Ramos (cell line): Measurements from ENCODE around the gene PIF1.

ENCODE experiments used
- in situ Hi-C: fragments of 300-500 bp; cut with MboI; formaldehyde crosslinking; loops from one replicate; pipeline ENCODE4 v1.14.3; 2022; ENCODE audit warnings: low sequenced_read_pairs; ENCODE audit not compliant: unreplicated experiment

The PIF1 gene, protein sequence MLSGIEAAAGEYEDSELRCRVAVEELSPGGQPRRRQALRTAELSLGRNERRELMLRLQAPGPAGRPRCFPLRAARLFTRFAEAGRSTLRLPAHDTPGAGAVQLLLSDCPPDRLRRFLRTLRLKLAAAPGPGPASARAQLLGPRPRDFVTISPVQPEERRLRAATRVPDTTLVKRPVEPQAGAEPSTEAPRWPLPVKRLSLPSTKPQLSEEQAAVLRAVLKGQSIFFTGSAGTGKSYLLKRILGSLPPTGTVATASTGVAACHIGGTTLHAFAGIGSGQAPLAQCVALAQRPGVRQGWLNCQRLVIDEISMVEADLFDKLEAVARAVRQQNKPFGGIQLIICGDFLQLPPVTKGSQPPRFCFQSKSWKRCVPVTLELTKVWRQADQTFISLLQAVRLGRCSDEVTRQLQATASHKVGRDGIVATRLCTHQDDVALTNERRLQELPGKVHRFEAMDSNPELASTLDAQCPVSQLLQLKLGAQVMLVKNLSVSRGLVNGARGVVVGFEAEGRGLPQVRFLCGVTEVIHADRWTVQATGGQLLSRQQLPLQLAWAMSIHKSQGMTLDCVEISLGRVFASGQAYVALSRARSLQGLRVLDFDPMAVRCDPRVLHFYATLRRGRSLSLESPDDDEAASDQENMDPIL

DNA sequence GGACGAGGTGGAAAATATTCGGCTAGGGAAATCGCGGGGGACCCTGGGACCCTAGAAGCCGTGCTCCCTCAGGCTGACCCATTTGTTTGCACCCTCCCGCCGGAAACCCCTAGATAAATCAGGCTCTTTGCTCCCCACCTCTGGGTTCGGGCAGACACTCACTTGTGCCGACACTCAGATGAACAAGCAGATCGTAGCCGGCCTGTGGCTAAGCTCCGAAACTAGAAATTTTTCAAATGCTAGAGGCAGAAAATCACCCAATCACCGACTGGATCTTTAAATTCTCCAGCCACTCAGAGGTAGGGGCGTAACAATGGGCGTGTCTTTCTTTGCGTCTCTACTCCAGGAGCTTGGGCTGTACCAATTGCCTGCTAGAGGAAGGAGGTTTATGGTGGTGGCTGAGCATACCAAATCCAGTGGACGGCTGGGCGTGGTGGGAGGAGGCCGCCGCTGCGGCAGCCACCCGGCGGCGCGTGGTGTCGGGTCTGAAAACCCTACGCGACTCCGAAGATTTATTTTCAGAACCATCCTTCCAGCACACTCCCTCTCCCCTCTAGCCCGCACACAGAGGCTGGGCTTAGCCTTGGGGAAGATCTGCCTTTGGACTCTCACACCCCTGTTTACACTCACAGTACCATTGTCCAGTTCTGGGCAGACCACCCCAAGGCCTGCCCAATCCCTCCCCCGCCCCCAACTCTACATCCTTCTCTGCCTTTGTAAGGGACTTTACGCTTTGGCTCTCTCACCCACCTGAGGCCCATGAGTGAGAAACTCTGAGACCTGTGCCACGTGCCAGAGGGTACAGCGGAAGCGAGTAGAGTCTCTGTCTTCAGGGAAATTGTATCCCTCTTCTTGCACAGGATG, at the start of gene PIF1:
Gene PIF1 (minus strand): TSS at position 217 of the 864 bp plus-strand sequence. CDS start 1,312 bp downstream, outside the sequence.
- in situ Hi-C loops = loop anchor here (5.0 kb wide), 1 partner anchor 67 kb away; no protein-coding TSS in a partner anchor

DNA sequence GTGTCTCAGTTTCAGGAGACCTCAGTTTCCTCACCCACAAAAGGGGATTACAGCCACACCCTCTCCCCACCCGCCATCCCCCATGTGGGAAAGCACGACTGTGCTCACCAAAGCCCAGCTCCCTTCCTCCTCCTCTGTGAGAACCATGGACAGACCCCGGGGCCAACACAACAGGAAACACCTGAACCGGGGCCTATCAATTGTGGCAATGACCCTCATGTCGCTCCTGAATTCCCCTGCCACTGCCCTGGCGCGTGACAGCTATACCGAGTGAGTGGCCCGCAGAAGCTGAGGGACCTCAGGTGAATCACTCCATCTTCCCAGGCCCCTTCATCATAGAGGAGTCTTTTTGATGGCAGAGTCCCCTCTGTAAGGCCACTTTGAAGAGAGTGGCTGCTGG, 44.9 kb upstream of the PIF1 start:
- in situ Hi-C loops = no loop called here

DNA sequence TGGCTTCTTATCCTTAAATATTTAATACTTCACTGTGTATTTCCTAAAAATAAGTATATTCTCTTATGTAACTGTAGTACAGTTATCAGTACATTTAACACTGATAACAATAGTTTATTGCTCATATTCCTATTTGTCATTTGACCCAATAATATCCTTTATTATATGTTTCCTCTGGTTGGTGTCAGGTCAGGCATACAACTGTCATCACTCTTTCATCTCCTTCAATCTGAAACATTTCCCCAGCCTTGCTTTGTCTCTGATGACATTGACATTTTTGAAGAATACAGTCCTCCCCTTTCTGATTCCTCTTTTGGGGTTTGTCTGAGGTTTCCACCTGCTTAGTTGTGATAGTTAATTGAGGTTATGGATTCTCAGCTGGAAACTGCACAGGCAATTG, 44.1 kb upstream of the PIF1 start:
- in situ Hi-C loops = no loop called here

DNA sequence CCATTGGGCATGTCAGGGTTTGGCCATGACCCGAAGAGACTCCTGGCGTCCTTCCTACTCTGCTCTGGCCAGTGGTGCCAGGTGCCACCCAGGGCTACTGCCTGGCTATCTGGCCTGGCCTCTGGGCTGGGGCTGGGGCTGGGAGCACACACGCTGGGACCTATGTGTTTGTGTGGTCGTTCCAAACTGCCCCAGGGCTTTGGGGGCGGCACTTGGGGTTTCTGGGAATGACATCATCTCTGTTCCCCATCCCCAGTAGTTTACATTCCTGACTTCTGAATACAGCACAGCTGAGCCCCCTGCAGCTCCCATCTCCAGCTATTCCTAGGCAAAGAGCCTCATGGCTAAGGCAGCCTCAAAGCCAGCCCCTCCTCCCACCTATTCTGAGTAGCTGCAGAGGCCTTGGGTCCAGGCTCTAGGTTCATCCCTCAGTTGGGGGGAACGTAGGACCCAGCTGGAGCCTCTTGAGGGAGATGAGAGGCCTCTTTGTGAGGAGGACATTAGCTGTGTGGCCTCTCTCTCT, 40.6 kb upstream of the PIF1 start:
- in situ Hi-C loops = no loop called here

DNA sequence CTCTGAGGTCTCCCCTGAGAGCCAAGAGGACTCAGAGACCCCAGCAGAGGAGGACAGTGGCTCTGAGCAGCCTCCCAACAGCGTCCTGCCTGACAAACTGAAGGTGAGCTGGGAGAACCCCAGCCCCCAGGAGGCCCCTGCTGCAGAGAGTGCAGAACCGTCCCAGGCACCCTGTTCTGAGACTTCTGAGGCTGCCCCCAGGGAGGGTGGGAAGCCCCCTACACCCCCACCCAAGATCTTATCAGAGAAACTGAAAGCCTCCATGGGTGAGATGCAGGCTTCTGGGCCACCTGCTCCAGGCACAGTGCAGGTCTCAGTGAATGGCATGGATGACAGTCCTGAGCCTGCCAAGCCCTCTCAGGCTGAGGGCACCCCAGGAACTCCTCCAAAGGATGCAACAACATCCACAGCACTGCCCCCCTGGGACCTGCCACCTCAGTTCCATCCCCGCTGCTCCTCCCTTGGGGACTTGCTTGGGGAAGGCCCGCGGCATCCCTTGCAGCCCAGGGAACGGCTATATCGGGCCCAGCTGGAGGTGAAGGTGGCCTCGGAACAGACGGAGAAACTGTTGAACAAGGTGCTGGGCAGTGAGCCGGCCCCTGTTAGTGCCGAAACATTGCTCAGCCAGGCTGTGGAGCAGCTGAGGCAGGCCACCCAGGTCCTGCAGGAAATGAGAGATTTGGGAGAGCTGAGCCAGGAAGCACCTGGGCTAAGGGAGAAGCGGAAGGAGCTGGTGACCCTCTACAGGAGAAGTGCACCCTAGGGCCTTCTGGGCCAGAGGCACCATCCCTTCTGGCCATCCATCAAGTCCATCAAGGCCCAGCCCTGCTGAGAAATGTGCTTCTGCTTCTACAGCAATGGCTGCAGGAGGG, 39.9 kb upstream of the PIF1 start:
- in situ Hi-C loops = no loop called here

DNA sequence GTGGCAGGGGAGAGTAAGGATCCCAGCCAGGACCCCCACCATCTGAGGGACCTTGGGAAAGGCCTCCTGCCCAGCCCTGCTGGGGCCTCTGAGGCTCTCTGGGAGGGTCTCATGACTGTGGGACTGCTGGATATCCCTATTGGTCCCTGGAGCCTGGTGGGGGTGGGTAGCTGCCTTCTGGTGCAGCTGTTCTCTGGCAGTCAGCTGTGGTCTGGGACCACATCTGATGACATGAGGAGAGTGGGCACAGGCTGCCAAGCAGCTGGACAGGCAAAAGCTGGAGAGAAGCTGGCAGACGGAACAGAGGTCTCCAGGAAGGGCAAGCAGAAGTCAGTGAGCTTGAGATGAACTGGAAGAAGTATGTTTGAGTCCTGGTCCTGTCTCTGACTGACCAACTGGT, 38.6 kb upstream of the PIF1 start:
- in situ Hi-C loops = no loop called here

DNA sequence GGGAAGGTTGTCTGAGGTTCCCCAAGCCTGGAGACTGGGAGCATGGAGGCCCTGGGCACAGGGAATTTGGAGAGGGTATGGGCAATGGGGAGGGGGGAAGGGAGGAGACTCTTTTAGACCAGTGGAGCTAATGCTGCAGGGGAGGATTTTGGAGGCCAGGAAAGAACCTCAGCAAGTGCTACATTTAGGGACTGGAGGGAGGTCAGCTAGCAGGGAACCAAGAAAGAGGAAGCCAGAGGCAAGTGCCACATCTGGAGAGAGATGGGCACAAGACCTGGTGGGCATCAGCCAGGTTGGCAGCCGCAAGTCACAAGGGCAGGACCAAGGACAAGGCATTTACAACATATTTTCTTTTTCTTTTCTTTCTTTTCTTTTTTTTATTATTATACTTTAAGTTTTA, 37.0 kb upstream of the PIF1 start:
- in situ Hi-C loops = no loop called here

DNA sequence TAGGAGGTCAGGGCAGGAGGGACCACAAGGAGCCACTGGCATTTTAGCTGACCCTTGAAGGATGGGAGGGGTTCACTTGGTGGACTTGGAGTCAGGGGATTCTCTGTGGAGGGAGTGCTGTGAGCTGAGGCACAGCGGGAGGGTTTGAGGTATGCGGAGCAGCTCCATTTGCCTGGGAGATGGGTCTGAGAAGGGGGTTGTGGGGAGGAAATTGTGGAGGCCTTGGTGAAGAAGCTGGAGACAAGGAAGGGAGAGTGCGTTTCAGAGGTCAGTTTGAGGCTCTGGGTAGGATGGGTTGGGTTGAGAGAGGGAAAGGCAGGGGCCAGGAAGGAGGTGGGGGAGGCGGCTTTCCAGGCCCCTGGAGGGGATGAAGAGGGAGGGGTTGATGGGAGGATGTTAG, 36.5 kb upstream of the PIF1 start:
- in situ Hi-C loops = no loop called here

DNA sequence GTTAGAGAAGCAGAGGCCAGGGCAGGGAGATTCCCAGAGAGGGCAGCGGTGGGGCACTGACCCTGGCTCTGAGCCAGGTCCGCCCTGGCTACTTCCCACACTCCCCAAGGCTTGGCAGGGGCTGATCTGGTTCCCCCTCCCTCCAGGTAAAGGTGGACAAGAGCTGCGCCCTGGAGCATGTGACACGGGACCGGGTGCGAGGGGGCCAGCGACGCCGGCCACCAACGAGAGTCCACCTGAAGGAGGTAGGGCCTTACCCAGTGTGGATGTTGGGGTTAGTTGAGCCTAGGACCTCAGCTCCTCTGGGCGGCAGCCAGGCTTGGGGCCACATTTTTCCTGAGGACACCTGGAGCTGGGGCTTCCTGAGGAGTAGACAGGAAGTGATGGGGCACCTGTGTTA, 35.9 kb upstream of the PIF1 start:
- in situ Hi-C loops = no loop called here

DNA sequence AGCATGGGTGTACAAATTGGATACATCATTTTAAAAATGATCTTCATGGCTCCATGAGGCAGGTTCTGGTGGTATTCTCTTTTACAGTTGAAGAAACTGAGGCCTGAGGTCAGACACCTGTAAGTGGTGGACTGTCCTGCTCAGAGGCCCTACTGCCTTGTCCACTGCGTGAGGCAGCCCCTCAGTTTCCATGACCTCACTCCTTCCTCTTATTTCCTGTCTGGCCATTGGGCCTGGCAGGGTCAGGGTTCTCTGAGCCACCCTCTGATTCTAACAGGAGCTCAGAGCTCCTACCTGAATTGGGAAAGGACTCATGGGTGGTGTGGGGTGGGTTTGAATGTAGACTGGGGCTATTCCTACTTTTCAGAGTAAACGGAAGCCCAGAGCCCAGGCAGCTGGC, 33.8 kb upstream of the PIF1 start:
- in situ Hi-C loops = no loop called here

DNA sequence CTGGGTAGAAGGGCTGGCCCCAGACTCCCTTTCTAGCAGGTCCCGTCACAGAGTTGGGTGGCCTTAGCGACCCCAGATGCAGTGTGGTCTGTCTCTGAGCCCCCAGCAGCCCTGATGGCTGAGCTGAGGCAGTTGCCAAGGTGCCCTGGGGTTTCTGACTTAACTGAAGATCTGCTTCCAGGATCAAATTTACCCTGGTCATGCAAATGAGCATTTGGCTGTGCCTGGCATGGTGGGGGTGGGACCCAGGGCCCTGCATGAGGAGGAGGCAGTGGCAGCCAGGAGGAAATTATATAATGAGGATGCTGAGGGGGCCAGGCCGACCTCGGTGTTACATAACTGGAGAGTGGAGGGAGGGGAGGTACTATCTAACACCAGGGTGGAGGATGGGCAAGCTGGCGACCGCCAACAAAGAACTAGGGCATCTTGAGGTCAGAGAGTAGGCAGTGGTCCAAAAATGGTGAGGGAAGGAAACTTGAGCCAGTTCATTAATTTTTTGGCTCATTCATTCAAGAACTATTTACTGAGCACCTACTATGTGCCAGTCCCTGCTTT, 32.7 kb upstream of the PIF1 start:
- in situ Hi-C loops = no loop called here

DNA sequence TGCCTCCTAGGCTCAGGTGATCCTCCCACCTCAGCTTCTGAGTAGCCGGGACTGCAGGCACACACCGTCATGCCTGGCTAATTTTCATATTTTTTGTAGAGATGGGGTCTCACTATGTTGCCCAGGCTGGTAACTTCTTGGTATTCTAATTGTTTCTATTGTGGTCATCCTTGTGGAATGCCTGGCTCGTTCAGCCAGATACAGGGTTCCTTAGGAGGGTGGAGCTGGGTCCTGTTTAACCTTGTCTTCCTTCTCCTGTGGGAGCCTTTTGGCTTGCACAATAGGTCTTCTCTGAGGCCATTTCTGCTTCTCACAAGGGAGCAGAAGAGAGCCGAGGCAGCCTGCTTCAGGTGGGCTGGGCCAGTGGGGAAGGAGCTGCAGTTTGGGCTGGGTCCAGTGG, 32.0 kb upstream of the PIF1 start:
- in situ Hi-C loops = no loop called here

DNA sequence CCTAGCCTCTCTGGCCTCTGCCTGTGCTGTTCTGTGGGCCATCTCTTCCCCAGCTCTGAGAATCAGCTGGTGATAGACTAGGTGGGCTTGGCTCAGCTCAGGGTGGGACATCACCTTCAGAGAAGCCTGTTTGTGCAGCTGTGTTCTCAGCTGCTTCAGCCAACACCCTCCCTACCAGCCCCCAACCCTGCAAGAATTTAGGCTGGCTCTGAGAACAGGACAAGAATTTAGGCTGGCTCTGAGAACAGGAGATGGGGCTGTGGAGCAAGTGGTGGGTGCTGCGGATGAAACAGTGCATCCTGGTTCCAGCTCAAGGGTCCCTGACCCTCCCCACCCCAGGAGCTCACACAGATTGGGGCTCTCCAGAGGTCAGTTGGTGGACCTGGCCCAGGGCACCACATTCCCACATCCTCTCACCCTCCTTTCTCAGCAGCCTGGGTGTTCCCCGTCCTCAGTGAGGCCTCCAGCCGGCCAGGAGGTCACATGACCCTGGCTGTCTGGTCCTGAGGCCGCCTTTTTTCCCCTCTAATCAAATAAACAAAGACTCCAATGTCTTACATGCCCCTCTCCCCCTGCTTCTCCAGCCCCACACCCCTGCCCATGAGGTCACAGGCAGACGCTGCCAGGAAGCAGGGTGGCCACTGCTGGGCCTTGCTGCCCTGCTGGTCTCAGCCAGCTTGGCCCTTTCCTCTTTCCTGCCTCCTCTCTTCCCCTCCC, 31.1 kb upstream of the PIF1 start:
- in situ Hi-C loops = no loop called here

DNA sequence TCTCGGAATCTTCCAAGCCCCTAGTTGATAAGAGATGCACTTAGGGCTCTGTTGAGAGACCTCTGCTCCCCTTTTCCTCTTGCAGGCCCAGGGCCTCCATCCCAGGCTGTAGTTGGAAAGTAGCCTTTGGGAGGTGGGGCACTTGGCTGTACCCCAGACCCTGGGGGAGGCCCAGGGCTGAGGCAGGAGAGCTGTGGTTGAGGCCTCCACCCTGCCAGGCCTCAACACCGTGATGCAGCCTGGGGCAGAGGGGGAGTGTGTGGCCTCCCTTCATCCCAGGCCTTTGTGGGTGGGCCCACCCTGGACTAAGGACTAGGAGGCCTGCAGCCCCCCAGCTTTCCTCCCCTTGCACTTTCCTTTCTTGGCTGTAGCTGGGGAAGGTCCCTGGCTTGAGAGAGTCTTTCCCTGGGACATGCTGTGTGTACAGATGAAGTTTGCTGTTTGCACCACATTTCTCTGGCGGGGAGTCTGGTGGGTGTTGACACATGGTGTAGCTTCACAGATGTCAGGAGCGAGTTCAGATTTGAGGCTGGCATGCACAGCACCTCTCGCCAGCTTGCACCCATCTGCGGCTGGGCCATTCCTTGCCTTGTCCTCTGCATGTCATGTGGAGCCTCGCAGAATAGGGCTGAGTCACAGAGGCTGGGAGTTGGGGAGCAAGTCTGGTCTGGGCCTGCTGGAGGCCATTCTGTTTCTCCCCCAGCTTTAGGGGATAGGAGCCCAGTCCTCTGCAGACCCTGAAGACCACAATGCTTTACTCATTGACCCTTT, 29.9 kb upstream of the PIF1 start:
- in situ Hi-C loops = no loop called here

DNA sequence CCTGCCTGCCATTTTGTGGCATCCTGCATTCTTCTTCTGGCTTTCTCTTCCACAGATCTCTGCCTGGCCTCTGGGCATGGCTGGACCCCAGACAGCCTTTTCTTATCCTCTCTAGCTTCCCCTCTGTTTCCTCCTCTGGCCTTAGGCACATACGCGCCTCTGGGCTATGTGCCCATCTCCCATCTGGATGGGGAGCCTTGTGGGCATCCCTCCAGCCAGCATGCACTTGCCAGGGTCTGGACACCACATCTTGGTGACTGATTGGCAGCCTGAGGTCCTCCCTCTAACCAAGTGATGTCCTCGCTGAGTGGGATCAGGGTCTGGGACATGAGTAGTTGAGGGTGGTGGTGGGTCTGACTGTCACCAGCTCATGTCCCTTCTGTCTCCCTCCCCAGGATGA, 29.1 kb upstream of the PIF1 start:
- in situ Hi-C loops = no loop called here

DNA sequence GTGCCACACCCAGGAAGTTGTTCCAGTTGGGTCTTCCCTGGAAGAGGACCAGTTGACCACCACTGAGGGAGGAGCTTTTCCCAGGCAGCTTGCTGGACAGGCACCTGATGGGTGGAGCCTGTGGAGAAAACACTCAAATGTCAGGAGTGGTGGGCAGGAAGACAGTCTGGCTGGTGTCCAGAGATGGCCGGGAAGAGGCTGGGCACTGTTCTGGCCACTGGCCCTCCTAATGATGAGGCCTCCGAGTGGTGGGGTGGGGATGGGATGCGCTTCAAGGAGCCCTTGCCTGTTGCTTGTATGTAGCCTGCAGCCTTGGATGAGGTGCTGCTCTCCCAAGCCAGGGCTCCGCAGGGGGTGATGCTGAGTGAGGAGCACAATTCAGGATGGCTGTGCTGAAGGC, 28.6 kb upstream of the PIF1 start:
- in situ Hi-C loops = no loop called here

DNA sequence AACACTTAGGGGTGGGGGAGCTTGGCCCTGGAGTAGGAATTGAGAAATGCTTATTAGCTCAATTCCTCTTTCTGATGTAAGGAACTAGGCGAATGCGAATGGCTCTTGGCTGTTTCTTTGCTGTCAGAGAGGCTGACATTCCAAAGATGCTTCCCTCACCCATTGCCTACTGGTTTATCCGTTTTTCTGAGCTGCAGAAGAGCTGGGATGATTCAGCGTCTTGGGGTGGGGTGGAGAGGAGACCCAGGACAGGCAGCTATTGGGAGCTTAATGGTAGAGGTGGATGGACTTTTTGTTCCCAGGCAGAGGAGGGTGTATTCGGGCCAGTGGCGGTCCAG, 26.0 kb upstream of the PIF1 start:
- in situ Hi-C loops = no loop called here

DNA sequence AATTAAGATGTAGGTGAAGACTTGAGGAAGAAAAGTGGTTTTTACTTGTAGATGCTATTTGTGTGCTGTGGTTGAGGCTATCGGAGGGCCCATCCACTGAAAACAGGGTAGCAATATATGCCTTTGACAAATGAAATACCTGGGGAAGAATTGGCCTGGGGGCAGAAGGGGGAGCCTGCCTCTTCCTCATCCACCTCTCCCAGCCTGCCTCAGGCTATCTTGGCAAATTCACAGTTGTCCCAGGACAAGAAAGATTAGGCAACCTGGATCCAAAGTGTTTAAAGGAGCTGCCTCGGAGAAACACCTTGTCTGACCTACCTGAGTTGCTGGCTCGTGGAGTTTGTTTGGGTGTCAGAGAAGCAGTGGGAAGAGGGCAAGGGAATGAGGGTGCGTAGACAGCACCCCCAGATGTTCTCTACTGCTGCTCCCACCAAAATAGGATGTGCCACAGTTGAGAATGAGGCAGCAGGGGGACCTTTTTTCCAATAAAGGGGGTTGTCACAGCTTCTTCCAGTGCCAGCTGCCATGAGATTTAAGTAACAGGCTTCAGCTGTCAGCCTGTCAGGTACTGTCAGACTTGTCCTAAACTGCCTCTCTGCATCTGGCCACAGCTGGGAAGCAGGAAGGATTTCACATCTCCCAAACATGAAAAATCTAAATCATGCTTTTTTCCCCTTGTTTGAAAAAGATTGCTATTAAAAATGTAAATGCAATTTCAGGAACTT, 25.5 kb upstream of the PIF1 start:
- in situ Hi-C loops = no loop called here
